Esophagus squamous epithelium (tissue), 5 donors: ENCODE data around the gene NAA15. TPM values are rescaled to one million over a fixed set of nuclear protein-coding genes. Genes with fewer than 3 reads are reported as not detected.

Experiments
- DNase-seq: peaks from one replicate; lab custom pipeline; 2025; lab: John Stamatoyannopoulos, UW
- H3K27ac ChIP-seq, 4 donors: fragments of 200-600 bp; sonication (generic); one replicate each; pipeline ENCODE4 v1.5.1; 2016 to 2019; ENCODE audit warnings: mild to moderate bottlenecking in 1 of 4
- H3K27me3 ChIP-seq, 4 donors: fragments of 200-600 bp; sonication (generic); 1 replicate in 3 of 4; 2 replicates in 1 of 4; pipeline versions ENCODE4 v1.5.1 to v1.6.0; 2017 to 2021; ENCODE audit warnings: antibody characterized with exemption in 1 of 4
- H3K36me3 ChIP-seq, 3 donors: fragments of 200-600 bp; sonication (generic); one replicate each; pipeline ENCODE4 v1.5.1; 2016 to 2019
- H3K4me1 ChIP-seq, 3 donors: fragments of 200-600 bp; sonication (generic); one replicate each; pipeline ENCODE4 v1.5.1; 2017 to 2019
- H3K4me3 ChIP-seq, 4 donors: fragments of 200-600 bp; sonication (generic); 1 replicate in 3 of 4; 2 replicates in 1 of 4; pipeline ENCODE4 v1.5.1; 2016 to 2019; ENCODE audit warnings: mild to moderate bottlenecking in 2 of 4, moderate library complexity in 1 of 4
- H3K9me3 ChIP-seq, 3 donors: fragments of 200-600 bp; sonication (generic); one replicate each; pipeline ENCODE4 v1.5.1; 2016 to 2019
- CTCF ChIP-seq, 6 experiments: fragments of 450-650 bp in 4 of 6; fragments of 200-600 bp in 2 of 6; sonication (generic) in 2 of 6; IDR thresholded peaks; one replicate each; pipeline ENCODE4 v1.5.1; 2016 to 2019; ENCODE audit warnings: antibody characterized with exemption in 6 of 6, mild to moderate bottlenecking in 4 of 6, moderate library complexity in 4 of 6
- POLR2A ChIP-seq, 4 donors: fragments of 450-650 bp; IDR thresholded peaks; one replicate each; pipeline ENCODE4 v1.6.1; 2017; ENCODE audit warnings: antibody characterized with exemption in 4 of 4, mild to moderate bottlenecking in 4 of 4, moderate library complexity in 3 of 4
- WGBS, 2 donors: methylation state at CpG; one replicate each; pipeline ENCODE4 v1.1.5; 2018; 5-methylcytosine and 5-hydroxymethylcytosine counted together
- intact Hi-C: fragments of 100-400 bp; cut with DNase I; formaldehyde crosslinking; loops from one replicate; pipeline ENCODE4 v1.15.0; 2022
- total RNA-seq, 4 donors: library from RNA; depleted of rRNA; stranded (reverse); fragments of >200 nt; gene quantifications; one replicate each; pipeline ENCODE4 v1.1.0, GENCODE V29; 2016
- donor health status: DM: yes; HTN: yes; CAD: no.

The NAA15 gene
- total RNA-seq, 4 donors from 2014 or later, result 28.8 to 51.1 (median 38.4) TPM

GRCh38 chr4:139419388-139419914 is 118.1 kb downstream of the NAA15 start:
- H3K9me3 ChIP-seq, result peaks cover 0 to 6% (median 4%) of the 10 kb centered on the region in 3 donors
- H3K36me3 ChIP-seq, result peaks cover 0 to 12% (median 0%) of the 10 kb centered on the region in 3 donors
- peak overlapping the region; percentile 44 to 80 (median 48) for H3K27ac ChIP-seq
- H3K27me3 ChIP-seq, result no peaks in the 10 kb centered on the region
- WGBS, 2 donors, result 27 to 29% methylated on average over 2 of the region's 2 CpGs
- peaks cover 0 to 18% (median 11%) of the 10 kb centered on the region in 3 donors for H3K4me1 ChIP-seq
- DNase-seq, result no peak
- H3K4me3 ChIP-seq, result peak overlapping the region in 1 of 4 donors; percentile 18
- no peak for TF ChIP-seq CTCF (IDR thresholded peaks at IDR 0.05)
- no peak for TF ChIP-seq POLR2A (IDR thresholded peaks at IDR 0.05)
- intact Hi-C loops, result no loop called here

GRCh38 chr4:139420652-139421051 is 119.3 kb downstream of the NAA15 start:
- intact Hi-C loops, result no loop called here
- TF ChIP-seq POLR2A (IDR thresholded peaks at IDR 0.05), result no peak
- TF ChIP-seq CTCF (IDR thresholded peaks at IDR 0.05), result no peak
- DNase-seq, result no peak
- Histone ChIP-seq H3K27ac (no peak overlapping the region), H3K9me3 (no peaks in the 10 kb centered on the region), H3K4me3 (no peak overlapping the region), H3K4me1 (peaks cover 0 to 18% (median 11%) of the 10 kb centered on the region in 3 donors), H3K27me3 (no peaks in the 10 kb centered on the region), H3K36me3 (no peaks in the 10 kb centered on the region)
- 95 to 100% methylated on average over 1 of the region's 1 CpG for WGBS, 2 donors

GRCh38 chr4:139436122-139436521 is 134.8 kb downstream of the NAA15 start:
- TF ChIP-seq CTCF (IDR thresholded peaks at IDR 0.05) (no peak), POLR2A (IDR thresholded peaks at IDR 0.05) (no peak)
- H3K4me3 ChIP-seq, result no peak overlapping the region
- DNase-seq, result no peak
- H3K4me1 ChIP-seq, result no peaks in the 10 kb centered on the region
- no peak overlapping the region for H3K27ac ChIP-seq
- WGBS, 2 donors, result 97 to 100% methylated on average over 6 to 16 of the region's 23 CpGs
- H3K9me3 ChIP-seq, result peaks cover 0 to 23% (median 0%) of the 10 kb centered on the region in 3 donors
- intact Hi-C loops, result no loop called here
- H3K36me3 ChIP-seq, result peaks cover 0 to 24% (median 0%) of the 10 kb centered on the region in 3 donors
- H3K27me3 ChIP-seq, result no peaks in the 10 kb centered on the region

- peaks cover 0 to 24% (median 0%) of the 10 kb centered on the region in 3 donors for H3K36me3 ChIP-seq
- H3K9me3 ChIP-seq, result peaks cover 0 to 16% (median 0%) of the 10 kb centered on the region in 3 donors
- TF ChIP-seq CTCF (IDR thresholded peaks at IDR 0.05) (no peak), POLR2A (IDR thresholded peaks at IDR 0.05) (no peak)
- H3K4me3 ChIP-seq, result no peak overlapping the region
- H3K27ac ChIP-seq, result no peak overlapping the region
- DNase-seq, result no peak
- no peaks in the 10 kb centered on the region for H3K27me3 ChIP-seq
- 82 to 83% methylated on average over 2 of the region's 2 CpGs for WGBS, 2 donors
- intact Hi-C loops, result no loop called here
- no peaks in the 10 kb centered on the region for H3K4me1 ChIP-seq
Observed at GRCh38 chr4:139438141-139438540, 136.8 kb downstream of the NAA15 start.

GRCh38 chr4:139441029-139441428 is 139.7 kb downstream of the NAA15 start:
- no peak for DNase-seq
- Histone ChIP-seq H3K9me3 (peaks cover 0 to 13% (median 0%) of the 10 kb centered on the region in 3 donors), H3K36me3 (peaks cover 0 to 30% (median 0%) of the 10 kb centered on the region in 3 donors), H3K4me1 (no peaks in the 10 kb centered on the region), H3K4me3 (no peak overlapping the region), H3K27me3 (no peaks in the 10 kb centered on the region), H3K27ac (no peak overlapping the region)
- 52 to 54% methylated on average over 4 of the region's 4 CpGs for WGBS, 2 donors
- intact Hi-C loops, result no loop called here
- no peak for TF ChIP-seq CTCF (IDR thresholded peaks at IDR 0.05)
- no peak for TF ChIP-seq POLR2A (IDR thresholded peaks at IDR 0.05)
